Testis (tissue), 2 donors: ENCODE results near the gene PTH2R.

Experiments
- POLR2A ChIP-seq: fragments of 450-650 bp; IDR thresholded peaks from one replicate; pipeline ENCODE4 v1.6.1; 2017; ENCODE audit warnings: antibody characterized with exemption, mild to moderate bottlenecking, moderate library complexity
- TF ChIP-seq, protein P1 (sequence below), 3 experiments: fragments of 450-650 bp in 2 of 3; fragments of 200-600 bp in 1 of 3; sonication (generic) in 1 of 3; IDR thresholded peaks; one replicate each; pipeline ENCODE4 v1.5.1; 2016 to 2019; ENCODE audit warnings: antibody characterized with exemption in 3 of 3, mild to moderate bottlenecking in 2 of 3, moderate library complexity in 1 of 3

DNA sequence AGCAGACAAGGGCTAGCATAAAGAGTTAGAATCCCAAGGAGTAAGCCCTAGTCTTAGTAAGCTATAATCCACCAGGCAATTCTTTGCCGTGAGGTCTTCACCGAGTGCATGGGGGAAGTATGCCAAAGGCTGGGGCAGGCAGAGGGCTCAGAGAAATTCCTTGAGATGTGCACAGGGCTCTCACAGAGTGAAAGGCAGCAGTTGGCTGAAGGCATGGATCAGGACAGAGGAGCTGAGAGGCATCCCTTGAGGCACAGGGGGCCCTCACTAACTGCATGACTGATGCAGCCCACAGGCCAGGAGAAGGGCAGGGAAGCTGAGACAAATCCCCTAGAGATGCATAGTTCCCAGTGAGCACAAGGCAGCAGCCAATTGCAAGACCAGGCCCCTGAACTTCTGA lies 34.1 kb downstream of the PTH2R start:
- TF ChIP-seq, protein P1, sequence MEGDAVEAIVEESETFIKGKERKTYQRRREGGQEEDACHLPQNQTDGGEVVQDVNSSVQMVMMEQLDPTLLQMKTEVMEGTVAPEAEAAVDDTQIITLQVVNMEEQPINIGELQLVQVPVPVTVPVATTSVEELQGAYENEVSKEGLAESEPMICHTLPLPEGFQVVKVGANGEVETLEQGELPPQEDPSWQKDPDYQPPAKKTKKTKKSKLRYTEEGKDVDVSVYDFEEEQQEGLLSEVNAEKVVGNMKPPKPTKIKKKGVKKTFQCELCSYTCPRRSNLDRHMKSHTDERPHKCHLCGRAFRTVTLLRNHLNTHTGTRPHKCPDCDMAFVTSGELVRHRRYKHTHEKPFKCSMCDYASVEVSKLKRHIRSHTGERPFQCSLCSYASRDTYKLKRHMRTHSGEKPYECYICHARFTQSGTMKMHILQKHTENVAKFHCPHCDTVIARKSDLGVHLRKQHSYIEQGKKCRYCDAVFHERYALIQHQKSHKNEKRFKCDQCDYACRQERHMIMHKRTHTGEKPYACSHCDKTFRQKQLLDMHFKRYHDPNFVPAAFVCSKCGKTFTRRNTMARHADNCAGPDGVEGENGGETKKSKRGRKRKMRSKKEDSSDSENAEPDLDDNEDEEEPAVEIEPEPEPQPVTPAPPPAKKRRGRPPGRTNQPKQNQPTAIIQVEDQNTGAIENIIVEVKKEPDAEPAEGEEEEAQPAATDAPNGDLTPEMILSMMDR (IDR thresholded peaks at IDR 0.05), result no peak
- no peak for TF ChIP-seq POLR2A
